IMR-90 (cell line): ENCODE results near the gene ANKRD40CL. TPM values are rescaled to one million over a fixed set of nuclear protein-coding genes. Genes with fewer than 3 reads are reported as not detected.

ENCODE experiments used
- ATAC-seq: fragments of 200-7000 bp; cut with Tn5 transposase; 2 replicates; pipeline ENCODE4 v1.9.1; 2020; ENCODE audit warnings: low read depth, mild to moderate bottlenecking, moderate library complexity
- BruUV-seq: library from RNA; stranded (reverse); fragments of 400-500 nt; replicated peaks from 2 replicates; lab custom pipeline; 2021; lab: Mats Ljungman, UMichigan
- CTCF ChIA-PET: fragments of 300-600 bp; formaldehyde crosslinking; extraction: SDS; loops from one replicate; lab custom pipeline; 2021; ENCODE audit warnings: antibody characterized with exemption; lab: Yijun Ruan, JAX
- POLR2A ChIA-PET: fragments of 300-600 bp; sonication (Branson Sonifier 250); formaldehyde crosslinking; loops from one replicate; lab custom pipeline; 2022; ENCODE audit warnings: antibody characterized with exemption; ENCODE audit not compliant: unreplicated experiment; lab: Charles Lee
- DNase-seq: peaks from one replicate; pipeline ENCODE4 v3.0.0; 2013
- H2AFZ ChIP-seq: replicated peaks from 2 replicates; pipeline ENCODE3; 2013; ENCODE audit warnings: low read length, mild to moderate bottlenecking; ENCODE audit not compliant: poor library complexity
- H2AK5ac ChIP-seq: 2 replicates; pipeline ENCODE4 v1.6.1; 2013; ENCODE audit warnings: low read depth, low read length, inconsistent platforms
- H2AK9ac ChIP-seq: replicated peaks from 2 replicates; pipeline ENCODE3; 2013; ENCODE audit warnings: mild to moderate bottlenecking, low read depth, low read length, moderate library complexity; ENCODE audit not compliant: poor library complexity
- H2BK120ac ChIP-seq: 2 replicates; pipeline ENCODE4 v1.6.1; 2013; ENCODE audit warnings: low read depth, low read length, inconsistent platforms
- H2BK15ac ChIP-seq: 3 replicates; pipeline ENCODE4 v1.6.1; 2013; ENCODE audit warnings: low read depth, low read length, inconsistent platforms
- H2BK20ac ChIP-seq: 2 replicates; pipeline ENCODE4 v1.6.1; 2013; ENCODE audit warnings: low read depth, mild to moderate bottlenecking, inconsistent platforms, low read length, moderate library complexity
- H2BK5ac ChIP-seq: 2 replicates; pipeline ENCODE4 v1.6.1; 2013; ENCODE audit warnings: mild to moderate bottlenecking, low read depth, low read length, inconsistent platforms; ENCODE audit not compliant: poor library complexity, severe bottlenecking
- H3K14ac ChIP-seq: replicated peaks from 2 replicates; pipeline ENCODE4 v1.6.1; 2013; ENCODE audit warnings: low read depth, low read length, inconsistent platforms
- H3K18ac ChIP-seq: 2 replicates; pipeline ENCODE4 v1.6.1; 2013; ENCODE audit warnings: low read depth, low read length, control low read depth
- H3K23ac ChIP-seq: 2 replicates; pipeline ENCODE4 v1.6.1; 2013; ENCODE audit warnings: low read depth, low read length, inconsistent platforms
- H3K27ac ChIP-seq: 2 replicates; pipeline ENCODE4 v1.5.1; 2013; ENCODE audit warnings: mild to moderate bottlenecking, control low read depth, low read length; ENCODE audit not compliant: insufficient read depth
- H3K27me3 ChIP-seq: 2 replicates; pipeline ENCODE4 v1.6.1; 2013; ENCODE audit warnings: low read length; ENCODE audit not compliant: control insufficient read depth, insufficient read depth
- H3K36me3 ChIP-seq: 2 replicates; pipeline ENCODE4 v1.6.1; 2013; ENCODE audit warnings: low read length, mixed read lengths; ENCODE audit not compliant: control insufficient read depth, insufficient read depth
- H3K4ac ChIP-seq: 2 replicates; pipeline ENCODE4 v1.6.1; 2013; ENCODE audit warnings: low read depth, low read length, inconsistent platforms
- H3K4me1 ChIP-seq: 2 replicates; pipeline ENCODE4 v1.6.1; 2013; ENCODE audit warnings: low read length, mixed read lengths; ENCODE audit not compliant: control insufficient read depth, insufficient read depth
- H3K4me2 ChIP-seq: 2 replicates; pipeline ENCODE4 v1.6.1; 2013; ENCODE audit warnings: low read depth, mild to moderate bottlenecking, control low read depth, low read length, moderate library complexity
- H3K4me3 ChIP-seq: 2 replicates; pipeline ENCODE4 v1.5.1; 2013; ENCODE audit warnings: low read depth, mild to moderate bottlenecking, control low read depth, low read length, moderate library complexity; ENCODE audit not compliant: insufficient read depth
- H3K56ac ChIP-seq: 2 replicates; pipeline ENCODE4 v1.6.1; 2013; ENCODE audit warnings: low read length, inconsistent platforms; ENCODE audit not compliant: insufficient read depth; ENCODE audit errors: extremely low read depth
- H3K79me1 ChIP-seq, 2 experiments: 2 replicates each; pipeline ENCODE4 v1.6.1; 2013; ENCODE audit warnings: low read length in 2 of 2, inconsistent platforms in 1 of 2, low read depth in 1 of 2
- H3K9ac ChIP-seq: 2 replicates; pipeline ENCODE4 v1.6.1; 2013; ENCODE audit warnings: low read depth, low read length, control low read depth
- H3K9me1 ChIP-seq: 2 replicates; pipeline ENCODE4 v1.6.1; 2013; ENCODE audit warnings: low read length, inconsistent platforms; ENCODE audit not compliant: insufficient read depth
- H3K9me3 ChIP-seq: 2 replicates; pipeline ENCODE4 v1.6.1; 2013; ENCODE audit warnings: low read length; ENCODE audit not compliant: control insufficient read depth, insufficient read depth
- H4K20me1 ChIP-seq: 2 replicates; pipeline ENCODE4 v1.6.1; 2013; ENCODE audit warnings: low read length, inconsistent platforms; ENCODE audit not compliant: insufficient read depth
- H4K5ac ChIP-seq: 2 replicates; pipeline ENCODE4 v1.6.1; 2013; ENCODE audit warnings: mild to moderate bottlenecking, low read depth, low read length, control low read depth
- H4K8ac ChIP-seq, 2 experiments: 2 replicates each; pipeline ENCODE4 v1.6.1; 2013; ENCODE audit warnings: low read depth in 2 of 2, low read length in 2 of 2, control low read depth in 1 of 2, inconsistent platforms in 1 of 2
- H4K91ac ChIP-seq: 2 replicates; pipeline ENCODE4 v1.6.1; 2013; ENCODE audit warnings: low read depth, low read length, inconsistent platforms; ENCODE audit not compliant: insufficient read depth
- BHLHE40 ChIP-seq: fragments of 150-350 bp; IDR thresholded peaks from 2 replicates; pipeline ENCODE4 v1.6.1; 2016; ENCODE audit warnings: mild to moderate bottlenecking, low read depth, low read length
- CHD1 ChIP-seq: IDR thresholded peaks from 2 replicates; pipeline ENCODE4 v1.6.1; 2012; ENCODE audit warnings: low read depth, low read length, improper control_type of control experiment
- NFE2L2 ChIP-seq: fragments of 150-350 bp; IDR thresholded peaks from 2 replicates; pipeline ENCODE4 v1.6.1; 2016; ENCODE audit warnings: low read depth, mild to moderate bottlenecking, low read length
- RAD21 ChIP-seq: IDR thresholded peaks from 2 replicates; pipeline ENCODE4 v1.6.1; 2012; ENCODE audit warnings: low read length, improper control_type of control experiment
- WGBS, 2 experiments: methylation state at CpG; one replicate each; pipeline versions ENCODE4 v1.1.5 to v1.1.7; 2013; ENCODE audit warnings: missing lambda C conversion rate in 2 of 2; ENCODE audit not compliant: insufficient read length in 1 of 2; ENCODE audit errors: extremely low coverage in 2 of 2; 5-methylcytosine and 5-hydroxymethylcytosine counted together
- dilution Hi-C: fragments of 300-500 bp; cut with HindIII; formaldehyde crosslinking; loops from one replicate; pipeline ENCODE4 v1.14.3; 2018; ENCODE audit warnings: low sequenced_read_pairs; ENCODE audit not compliant: unreplicated experiment
- in situ Hi-C: fragments of 300-500 bp; cut with MboI; formaldehyde crosslinking; loops from 3 replicates; pipeline ENCODE4 v1.14.3; 2019; ENCODE audit warnings: low sequenced_read_pairs, inconsistent platforms, mixed read lengths
- intact Hi-C: fragments of 100-400 bp; cut with micrococcal nuclease; formaldehyde crosslinking; loops from 2 replicates; pipeline ENCODE4 v1.10.0; 2022
- polyA plus RNA-seq, 3 experiments: library from polyadenylated mRNA; depleted of rRNA; stranded (reverse); fragments of >200 nt; gene quantifications; 2 replicates each; pipeline ENCODE4 v1.2.3, GENCODE V29; 2012; ENCODE audit warnings: low replicate concordance in 1 of 3
- total RNA-seq: library from RNA; depleted of rRNA; stranded (reverse); fragments of >200 nt; gene quantifications from 2 replicates; pipeline ENCODE4 v1.2.3, GENCODE V29; 2012
- TF ChIP-seq, protein P1 (sequence below): conservative IDR thresholded peaks from 2 replicates; pipeline ENCODE4 v1.5.1; 2012; ENCODE audit warnings: mild to moderate bottlenecking, low read depth, low read length, improper control_type of control experiment

Gene ANKRD40CL
- total and polyA plus RNA-seq, 2 of the 4 experiments (the other 2 are of a cell fraction), result not detected

DNA sequence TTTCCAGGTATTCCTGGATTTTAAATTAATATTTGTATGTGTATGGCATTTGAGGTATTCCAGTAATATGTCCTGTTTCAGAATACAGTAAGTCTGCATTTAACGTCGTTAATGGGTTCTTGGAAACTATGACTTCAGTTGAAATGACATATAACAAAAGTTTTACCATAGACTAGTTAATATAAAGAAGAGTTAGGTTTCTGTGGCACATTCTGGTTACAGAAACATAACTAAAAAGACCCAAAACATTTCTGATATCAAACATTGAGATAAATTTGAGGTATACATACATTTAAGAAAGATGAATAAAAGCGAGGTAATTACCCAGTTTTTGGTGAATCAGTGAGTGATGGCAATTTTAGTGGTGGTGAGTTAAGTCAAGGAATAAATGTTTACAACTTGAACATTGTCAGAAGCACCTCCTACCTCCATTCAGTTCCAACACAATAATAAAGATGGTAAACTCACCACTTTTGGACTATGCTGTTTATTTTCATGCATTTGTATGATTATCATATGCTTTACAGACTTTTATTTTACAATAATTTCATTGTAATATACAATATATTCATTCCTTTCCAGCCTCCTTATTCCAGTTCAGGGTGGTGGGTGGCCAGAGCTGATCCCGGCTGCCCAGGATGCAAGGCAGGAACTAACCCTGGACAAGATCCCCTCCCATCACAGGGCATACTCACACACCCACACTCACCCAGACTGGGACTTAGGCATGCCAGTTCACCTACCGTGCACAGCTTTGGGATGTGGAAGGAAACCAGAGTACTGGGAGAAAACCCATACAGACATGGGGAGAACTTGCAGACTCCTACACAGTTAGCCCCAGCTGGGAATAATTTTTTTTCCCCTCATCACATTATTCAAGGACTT lies 38.2 kb downstream of the ANKRD40CL start:
- H3K4ac ChIP-seq, result no peak overlapping the region
- H3K18ac ChIP-seq, result no peak overlapping the region
- H2BK5ac ChIP-seq, result no peak overlapping the region
- H3K9me1 ChIP-seq, result peaks cover 16% of the 10 kb centered on the region
- dilution Hi-C loops (no loop called here), in situ Hi-C loops (no loop called here), intact Hi-C loops (no loop called here)
- H3K9me3 ChIP-seq, result no peaks in the 10 kb centered on the region
- DNase-seq, result no peak
- no peak overlapping the region for H3K4me2 ChIP-seq
- no peak overlapping the region for H3K4me3 ChIP-seq
- TF ChIP-seq CHD1, result no peak
- TF ChIP-seq, protein P1, sequence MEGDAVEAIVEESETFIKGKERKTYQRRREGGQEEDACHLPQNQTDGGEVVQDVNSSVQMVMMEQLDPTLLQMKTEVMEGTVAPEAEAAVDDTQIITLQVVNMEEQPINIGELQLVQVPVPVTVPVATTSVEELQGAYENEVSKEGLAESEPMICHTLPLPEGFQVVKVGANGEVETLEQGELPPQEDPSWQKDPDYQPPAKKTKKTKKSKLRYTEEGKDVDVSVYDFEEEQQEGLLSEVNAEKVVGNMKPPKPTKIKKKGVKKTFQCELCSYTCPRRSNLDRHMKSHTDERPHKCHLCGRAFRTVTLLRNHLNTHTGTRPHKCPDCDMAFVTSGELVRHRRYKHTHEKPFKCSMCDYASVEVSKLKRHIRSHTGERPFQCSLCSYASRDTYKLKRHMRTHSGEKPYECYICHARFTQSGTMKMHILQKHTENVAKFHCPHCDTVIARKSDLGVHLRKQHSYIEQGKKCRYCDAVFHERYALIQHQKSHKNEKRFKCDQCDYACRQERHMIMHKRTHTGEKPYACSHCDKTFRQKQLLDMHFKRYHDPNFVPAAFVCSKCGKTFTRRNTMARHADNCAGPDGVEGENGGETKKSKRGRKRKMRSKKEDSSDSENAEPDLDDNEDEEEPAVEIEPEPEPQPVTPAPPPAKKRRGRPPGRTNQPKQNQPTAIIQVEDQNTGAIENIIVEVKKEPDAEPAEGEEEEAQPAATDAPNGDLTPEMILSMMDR, result no peak
- no peak for TF ChIP-seq NFE2L2
- no peak for TF ChIP-seq BHLHE40
- TF ChIP-seq RAD21, result no peak
- no peak overlapping the region for H3K56ac ChIP-seq
- H2BK20ac ChIP-seq, result no peak overlapping the region
- H2AK9ac ChIP-seq, result no peak overlapping the region
- no peak overlapping the region for H4K8ac ChIP-seq
- WGBS, 2 experiments, result no CpG with 5 or more reads among the region's 5 CpGs
- no peak overlapping the region for H4K91ac ChIP-seq
- peak; percentile 36 for ATAC-seq
- H2AFZ ChIP-seq, result no peak overlapping the region
- H2AK5ac ChIP-seq, result no peak overlapping the region
- BruUV-seq, result no TSS peak
- H2BK15ac ChIP-seq, result no peak overlapping the region
- no peak overlapping the region for H3K27ac ChIP-seq
- H3K36me3 ChIP-seq, result 0 out of 2 replicates have a peak, but pooled peaks cover 3% of the 10 kb centered on the region
- ChIA-PET CTCF (no interaction called here), POLR2A (no interaction called here)
- peaks cover 10% of the 10 kb centered on the region for H3K4me1 ChIP-seq
- no peak overlapping the region for H2BK120ac ChIP-seq
- H3K27me3 ChIP-seq, result no peaks in the 10 kb centered on the region
- H4K20me1 ChIP-seq, result peaks cover 97% of the 10 kb centered on the region
- peaks cover 0 to 45% of the 10 kb centered on the region in 2 experiments; a peak in 3 of 4 replicates for H3K79me1 ChIP-seq
- H3K9ac ChIP-seq, result no peak overlapping the region
- H3K23ac ChIP-seq, result no peak overlapping the region
- H4K5ac ChIP-seq, result no peak overlapping the region
- H3K14ac ChIP-seq, result no peak overlapping the region
